Neural progenitor cell (in vitro differentiated cells): ENCODE measurements around the gene LMTK2. TPM values are rescaled to one million over a fixed set of nuclear protein-coding genes. Genes with fewer than 3 reads are reported as not detected.

Experiments
- DNase-seq: peaks from one replicate; pipeline ENCODE4 v3.0.0-alpha.2; 2016; ENCODE audit warnings: low spot score
- H2AFZ ChIP-seq: fragments of 200-600 bp; sonication (generic); replicated peaks from 2 replicates; pipeline ENCODE4 v1.6.1; 2016; ENCODE audit warnings: antibody characterized with exemption
- H3F3A ChIP-seq: fragments of 200-600 bp; sonication (generic); 2 replicates; pipeline ENCODE4 v1.6.1; 2016; ENCODE audit warnings: antibody characterized with exemption, low read depth
- H3K27ac ChIP-seq: fragments of 200-600 bp; sonication (generic); 2 replicates; pipeline ENCODE4 v1.5.1; 2016; ENCODE audit warnings: mild to moderate bottlenecking
- H3K27me3 ChIP-seq: fragments of 200-600 bp; sonication (generic); 2 replicates; pipeline ENCODE4 v1.6.1; 2016; ENCODE audit warnings: mild to moderate bottlenecking, moderate library complexity
- H3K36me3 ChIP-seq: fragments of 200-600 bp; sonication (generic); 2 replicates; pipeline ENCODE4 v1.5.1; 2016
- H3K4me1 ChIP-seq: fragments of 200-600 bp; sonication (generic); 2 replicates; pipeline ENCODE4 v1.6.1; 2016; ENCODE audit warnings: mixed run types
- H3K4me2 ChIP-seq: fragments of 200-600 bp; sonication (generic); 2 replicates; pipeline ENCODE4 v1.6.1; 2016
- H3K4me3 ChIP-seq: fragments of 200-600 bp; sonication (generic); 2 replicates; pipeline ENCODE4 v1.5.1; 2016
- H3K79me2 ChIP-seq: fragments of 200-600 bp; sonication (generic); 2 replicates; pipeline ENCODE4 v1.6.1; 2016; ENCODE audit warnings: low read depth
- H3K9ac ChIP-seq: fragments of 200-600 bp; sonication (generic); 2 replicates; pipeline ENCODE4 v1.6.1; 2016
- H3K9me3 ChIP-seq: fragments of 200-600 bp; sonication (generic); 2 replicates; pipeline ENCODE4 v1.5.1; 2016; ENCODE audit warnings: low read depth
- H4K20me1 ChIP-seq: fragments of 200-600 bp; sonication (generic); 2 replicates; pipeline ENCODE4 v1.6.1; 2016; ENCODE audit warnings: low read depth
- H3K27ac Mint-ChIP-seq: 3 replicates; pipeline ENCODE4 v1.8.0; 2021; ENCODE audit warnings: mixed read lengths
- H3K27me3 Mint-ChIP-seq: 2 replicates; pipeline ENCODE4 v1.8.0; 2022; ENCODE audit warnings: low read depth, mild to moderate bottlenecking, inconsistent platforms, moderate library complexity, mixed read lengths; ENCODE audit not compliant: insufficient read depth
- H3K36me3 Mint-ChIP-seq: 3 replicates; pipeline ENCODE4 v1.8.0; 2021; ENCODE audit warnings: mixed read lengths
- H3K4me1 Mint-ChIP-seq: 3 replicates; pipeline ENCODE4 v1.8.0; 2021; ENCODE audit warnings: mixed read lengths
- H3K4me3 Mint-ChIP-seq: 3 replicates; pipeline ENCODE4 v1.8.0; 2021; ENCODE audit warnings: mild to moderate bottlenecking, moderate library complexity, mixed read lengths
- H3K9me3 Mint-ChIP-seq: 3 replicates; pipeline ENCODE4 v1.8.0; 2020; ENCODE audit warnings: mixed read lengths
- EZH2 ChIP-seq: fragments of 200-600 bp; sonication (generic); IDR thresholded peaks from 2 replicates; pipeline ENCODE4 v1.6.1; 2017; ENCODE audit warnings: antibody characterized with exemption, mild to moderate bottlenecking, moderate library complexity
- EZH2phosphoT487 ChIP-seq: fragments of 200-600 bp; sonication (generic); IDR thresholded peaks from 2 replicates; pipeline ENCODE4 v1.6.1; 2017; ENCODE audit warnings: antibody characterized with exemption
- total RNA-seq: library from RNA; depleted of rRNA; stranded (reverse); fragments of >200 nt; gene quantifications from 2 replicates; pipeline ENCODE4 v1.2.3, GENCODE V29; 2015; ENCODE audit warnings: low replicate concordance
- TF ChIP-seq, protein P1 (sequence below): fragments of 200-600 bp; sonication (generic); IDR thresholded peaks from 2 replicates; pipeline ENCODE4 v1.5.1; 2017; ENCODE audit warnings: antibody characterized with exemption, mild to moderate bottlenecking

Gene LMTK2
- total RNA-seq, 1 donor from 2014 or later, result 14.1 TPM

DNA sequence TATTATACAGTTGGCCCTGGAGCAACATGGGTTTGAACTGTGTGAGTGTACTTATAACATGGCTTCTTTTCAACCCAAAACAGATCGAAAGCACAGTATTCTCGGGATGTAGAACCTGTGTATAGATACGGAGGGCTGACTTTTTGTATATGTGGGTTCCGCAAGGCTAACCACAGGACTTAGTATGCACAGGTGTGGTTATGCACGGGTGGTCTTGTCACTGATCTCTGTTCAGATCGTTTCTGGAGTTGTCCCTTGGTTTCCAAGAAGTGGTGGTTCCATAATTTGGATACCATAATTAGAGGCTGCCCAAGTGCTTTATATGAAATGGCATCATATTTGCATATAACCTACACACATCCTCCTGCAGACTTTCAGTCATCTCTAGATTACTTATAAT is 93.7 kb downstream of the LMTK2 start:
- Histone ChIP-seq H3K4me3 (no peak overlapping the region), H3K27ac (no peak overlapping the region), H3F3A (no peaks in the 10 kb centered on the region), H3K36me3 (no peaks in the 10 kb centered on the region), H3K9ac (no peak overlapping the region), H4K20me1 (peaks cover 8% of the 10 kb centered on the region), H3K27me3 (no peaks in the 10 kb centered on the region), H3K4me1 (no peaks in the 10 kb centered on the region), H2AFZ (no peak overlapping the region), H3K9me3 (no peaks in the 10 kb centered on the region), H3K4me2 (no peak overlapping the region), H3K79me2 (peaks cover 30% of the 10 kb centered on the region)
- DNase-seq, result no peak
- Mint-ChIP-seq H3K36me3 (peaks cover 33% of the 10 kb centered on the region), H3K27ac (no peak overlapping the region), H3K27me3 (peaks cover 2% of the 10 kb centered on the region), H3K4me1 (no peaks in the 10 kb centered on the region), H3K9me3 (peaks cover 7% of the 10 kb centered on the region), H3K4me3 (no peak overlapping the region)
- TF ChIP-seq EZH2phosphoT487 (no peak), EZH2 (no peak)
- TF ChIP-seq, protein P1, sequence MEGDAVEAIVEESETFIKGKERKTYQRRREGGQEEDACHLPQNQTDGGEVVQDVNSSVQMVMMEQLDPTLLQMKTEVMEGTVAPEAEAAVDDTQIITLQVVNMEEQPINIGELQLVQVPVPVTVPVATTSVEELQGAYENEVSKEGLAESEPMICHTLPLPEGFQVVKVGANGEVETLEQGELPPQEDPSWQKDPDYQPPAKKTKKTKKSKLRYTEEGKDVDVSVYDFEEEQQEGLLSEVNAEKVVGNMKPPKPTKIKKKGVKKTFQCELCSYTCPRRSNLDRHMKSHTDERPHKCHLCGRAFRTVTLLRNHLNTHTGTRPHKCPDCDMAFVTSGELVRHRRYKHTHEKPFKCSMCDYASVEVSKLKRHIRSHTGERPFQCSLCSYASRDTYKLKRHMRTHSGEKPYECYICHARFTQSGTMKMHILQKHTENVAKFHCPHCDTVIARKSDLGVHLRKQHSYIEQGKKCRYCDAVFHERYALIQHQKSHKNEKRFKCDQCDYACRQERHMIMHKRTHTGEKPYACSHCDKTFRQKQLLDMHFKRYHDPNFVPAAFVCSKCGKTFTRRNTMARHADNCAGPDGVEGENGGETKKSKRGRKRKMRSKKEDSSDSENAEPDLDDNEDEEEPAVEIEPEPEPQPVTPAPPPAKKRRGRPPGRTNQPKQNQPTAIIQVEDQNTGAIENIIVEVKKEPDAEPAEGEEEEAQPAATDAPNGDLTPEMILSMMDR, result no peak

DNA sequence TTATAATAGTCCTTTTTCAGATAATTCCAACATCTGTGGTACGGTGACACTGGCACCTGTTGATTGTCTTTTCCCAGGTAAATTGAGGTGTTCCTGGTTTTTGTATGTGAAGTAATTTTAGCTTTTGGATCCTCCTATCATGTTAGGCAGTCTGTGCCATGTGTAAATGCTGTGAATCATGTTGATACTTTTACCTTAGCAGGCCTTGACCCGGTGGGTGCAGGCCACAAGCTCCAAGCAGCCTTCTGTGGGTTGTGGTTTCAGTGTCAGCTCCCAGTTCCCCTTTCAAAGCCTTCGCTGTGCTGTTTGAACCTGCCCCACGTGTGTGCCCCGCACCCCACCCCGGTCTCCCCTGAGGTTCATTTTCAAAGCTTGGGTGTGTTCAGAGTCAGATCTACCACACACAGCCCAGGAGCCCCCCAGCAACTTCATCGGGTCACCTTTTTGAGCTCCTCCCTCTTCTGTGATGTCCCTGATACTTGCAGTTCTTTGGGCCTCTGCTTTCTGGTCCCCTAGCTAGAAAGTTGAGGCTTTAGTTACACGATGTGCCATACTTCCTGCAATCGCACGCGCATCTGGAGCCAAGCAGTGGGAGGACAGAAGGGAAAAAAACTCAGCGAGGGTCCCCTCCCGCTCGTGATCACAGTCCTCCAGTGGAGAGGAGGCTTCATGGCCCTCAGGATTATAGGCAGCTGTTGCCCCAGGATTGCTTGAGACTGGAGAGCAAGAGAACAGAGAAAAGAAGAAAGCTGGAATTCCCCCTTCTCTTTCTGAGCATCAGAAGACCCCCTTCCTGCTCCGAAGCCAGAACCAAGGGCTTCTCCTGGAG is 95.9 kb downstream of the LMTK2 start:
- no peaks in the 10 kb centered on the region for H3K36me3 ChIP-seq
- H3K27me3 Mint-ChIP-seq, result peaks cover 2% of the 10 kb centered on the region
- H3K4me3 Mint-ChIP-seq, result no peak overlapping the region
- H3K27me3 ChIP-seq, result no peaks in the 10 kb centered on the region
- H3K79me2 ChIP-seq, result peaks cover 30% of the 10 kb centered on the region
- no peaks in the 10 kb centered on the region for H3F3A ChIP-seq
- no peaks in the 10 kb centered on the region for H3K4me1 ChIP-seq
- TF ChIP-seq EZH2 (no peak), EZH2phosphoT487 (no peak)
- TF ChIP-seq, protein P1, result no peak
- H3K27ac ChIP-seq, result no peak overlapping the region
- H3K27ac Mint-ChIP-seq, result no peak overlapping the region
- H3K9me3 ChIP-seq, result no peaks in the 10 kb centered on the region
- H3K4me1 Mint-ChIP-seq, result no peaks in the 10 kb centered on the region
- peaks cover 37% of the 10 kb centered on the region for H3K36me3 Mint-ChIP-seq
- no peak overlapping the region for H3K4me3 ChIP-seq
- no peak for DNase-seq
- H4K20me1 ChIP-seq, result peaks cover 8% of the 10 kb centered on the region
- no peak overlapping the region for H2AFZ ChIP-seq
- H3K4me2 ChIP-seq, result no peak overlapping the region
- H3K9ac ChIP-seq, result no peak overlapping the region
- peaks cover 7% of the 10 kb centered on the region for H3K9me3 Mint-ChIP-seq

DNA sequence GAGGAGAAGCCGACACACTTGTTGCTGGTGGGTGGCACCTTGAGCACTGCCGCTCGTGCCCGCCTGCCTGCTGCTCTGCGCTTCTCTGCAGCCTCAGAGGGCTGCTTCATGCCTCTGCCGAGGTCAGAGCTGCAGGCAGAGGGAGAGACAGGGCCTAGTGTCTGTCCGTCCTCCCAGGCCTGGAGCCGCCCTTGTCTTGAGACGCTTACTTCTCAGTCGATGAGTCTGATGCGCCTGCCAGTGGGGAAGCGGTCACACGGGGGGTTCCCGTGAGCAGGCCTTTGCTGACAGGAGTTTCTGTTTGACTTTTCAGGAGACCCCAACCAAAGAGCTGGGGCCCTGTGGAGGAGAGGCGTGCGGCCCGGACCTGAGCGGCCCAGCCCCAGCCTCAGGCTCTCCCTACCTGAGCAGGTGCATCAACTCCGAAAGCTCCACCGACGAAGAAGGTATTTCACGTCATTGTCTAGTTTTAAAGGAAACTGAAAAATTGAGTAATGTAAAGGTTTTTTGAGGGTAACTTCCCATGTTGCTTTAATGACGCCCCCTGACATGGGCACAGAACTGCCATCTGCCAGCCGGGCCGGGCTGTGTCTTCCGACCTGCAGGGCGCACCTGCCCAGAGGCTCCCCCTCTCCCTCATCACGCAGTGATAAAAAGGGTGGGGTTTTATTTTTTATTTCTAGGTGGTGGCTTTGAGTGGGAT is 96.8 kb downstream of the LMTK2 start:
- Mint-ChIP-seq H3K27me3 (peaks cover 2% of the 10 kb centered on the region), H3K9me3 (peaks cover 4% of the 10 kb centered on the region), H3K36me3 (peaks cover 33% of the 10 kb centered on the region), H3K27ac (no peak overlapping the region), H3K4me1 (no peaks in the 10 kb centered on the region), H3K4me3 (no peak overlapping the region)
- Histone ChIP-seq H3K4me3 (no peak overlapping the region), H4K20me1 (peaks cover 8% of the 10 kb centered on the region), H3K27me3 (no peaks in the 10 kb centered on the region), H3K79me2 (peaks cover 22% of the 10 kb centered on the region), H3K36me3 (no peaks in the 10 kb centered on the region), H3K9ac (no peak overlapping the region), H3K9me3 (no peaks in the 10 kb centered on the region), H3F3A (no peaks in the 10 kb centered on the region), H3K4me2 (no peak overlapping the region), H3K4me1 (no peaks in the 10 kb centered on the region), H2AFZ (no peak overlapping the region), H3K27ac (no peak overlapping the region)
- no peak for TF ChIP-seq EZH2
- TF ChIP-seq EZH2phosphoT487, result no peak
- TF ChIP-seq, protein P1, result no peak
- no peak for DNase-seq
